SK-N-SH (cell line): Measurements from ENCODE around the gene MSANTD3. TPM values are rescaled to one million over a fixed set of nuclear protein-coding genes. Genes with fewer than 3 reads are reported as not detected.

ENCODE experiments used
- CTCF ChIA-PET: fragments of 300-600, 350-600 bp; formaldehyde crosslinking; extraction: SDS; loops from one replicate; lab custom pipeline; 2021; lab: Yijun Ruan, JAX
- POLR2A ChIA-PET: fragments of 350-600 bp; sonication (Branson Sonifier 250); formaldehyde crosslinking; extraction: SDS; loops from one replicate; lab custom pipeline; 2020; ENCODE audit warnings: antibody characterized with exemption, inconsistent platforms; lab: Yijun Ruan, JAX
- DNase-seq: peaks from one replicate; pipeline ENCODE4 v3.0.0; 2012
- H2AFZ ChIP-seq: fragments of 200-600 bp; sonication (generic); 2 replicates; pipeline ENCODE4 v1.8.1; 2016; ENCODE audit warnings: antibody characterized with exemption, mild to moderate bottlenecking, low read depth
- H3F3A ChIP-seq: fragments of 200-600 bp; sonication (generic); replicated peaks from 2 replicates; pipeline ENCODE3; 2016; ENCODE audit warnings: antibody characterized with exemption, mild to moderate bottlenecking; ENCODE audit not compliant: insufficient read depth
- H3K27ac ChIP-seq, 2 experiments: fragments of 200-500 bp in 1 of 2; fragments of 200-600 bp in 1 of 2; sonication (Bioruptor generic) in 1 of 2; sonication (generic), shearing (Covaris generic) in 1 of 2; 2 replicates each; pipeline versions ENCODE4 v1.5.1 to v1.6.1; 2014 to 2016; ENCODE audit warnings: low read depth in 2 of 2, inconsistent platforms in 1 of 2, low read length in 1 of 2, mild to moderate bottlenecking in 1 of 2, mixed read lengths in 1 of 2
- H3K27me3 ChIP-seq: fragments of 200-600 bp; sonication (generic), shearing (Covaris generic); 2 replicates; pipeline ENCODE4 v1.6.1; 2016; ENCODE audit warnings: mixed run types; ENCODE audit not compliant: insufficient read depth
- H3K36me3 ChIP-seq, 2 experiments: fragments of 200-500 bp in 1 of 2; fragments of 200-600 bp in 1 of 2; sonication (Bioruptor generic) in 1 of 2; sonication (generic) in 1 of 2; replicated peaks in 1 of 2; 2 replicates each; pipeline versions ENCODE3 to v1.5.1; 2014 to 2016; ENCODE audit warnings: low read length in 1 of 2, mild to moderate bottlenecking in 1 of 2; ENCODE audit not compliant: insufficient read depth in 2 of 2, control insufficient read depth in 1 of 2
- H3K4me1 ChIP-seq, 2 experiments: fragments of 200-500 bp in 1 of 2; fragments of 200-600 bp in 1 of 2; sonication (Bioruptor generic) in 1 of 2; sonication (generic), shearing (Covaris generic) in 1 of 2; 2 replicates each; pipeline versions ENCODE4 v1.5.1 to v1.6.1; 2014 to 2016; ENCODE audit warnings: low read depth in 1 of 2, low read length in 1 of 2, mixed run types in 1 of 2; ENCODE audit not compliant: insufficient read depth in 2 of 2, control insufficient read depth in 1 of 2
- H3K4me2 ChIP-seq: fragments of 200-600 bp; sonication (generic), shearing (Covaris generic); 2 replicates; pipeline ENCODE4 v1.6.1; 2017; ENCODE audit warnings: mixed run types
- H3K4me3 ChIP-seq, 2 experiments: fragments of 200-500 bp in 1 of 2; fragments of 200-600 bp in 1 of 2; sonication (Bioruptor generic) in 1 of 2; sonication (generic), shearing (Covaris generic) in 1 of 2; 2 replicates each; pipeline versions ENCODE4 v1.5.1 to v1.8.1; 2014 to 2016; ENCODE audit warnings: low read depth in 2 of 2, inconsistent platforms in 1 of 2, low read length in 1 of 2, mild to moderate bottlenecking in 1 of 2, mixed read lengths in 1 of 2, moderate library complexity in 1 of 2
- H3K79me2 ChIP-seq: fragments of 200-600 bp; sonication (generic); 2 replicates; pipeline ENCODE4 v1.8.1; 2017; ENCODE audit warnings: mild to moderate bottlenecking; ENCODE audit not compliant: insufficient read depth
- H3K9ac ChIP-seq: fragments of 200-600 bp; sonication (generic); 2 replicates; pipeline ENCODE4 v1.6.1; 2017; ENCODE audit warnings: mixed run types
- H3K9me2 ChIP-seq: fragments of 200-600 bp; sonication (generic); 2 replicates; pipeline ENCODE4 v1.6.1; 2017; ENCODE audit warnings: mixed run types
- H3K9me3 ChIP-seq: fragments of 200-600 bp; sonication (generic); 2 replicates; pipeline ENCODE4 v1.6.1; 2017; ENCODE audit warnings: mixed run types, mild to moderate bottlenecking, moderate library complexity
- H4K20me1 ChIP-seq: fragments of 200-600 bp; sonication (generic); 2 replicates; pipeline ENCODE4 v1.6.1; 2017; ENCODE audit warnings: mild to moderate bottlenecking, mixed run types; ENCODE audit not compliant: insufficient read depth
- CHD2 ChIP-seq: fragments of 150-350 bp; IDR thresholded peaks from 2 replicates; pipeline ENCODE4 v1.6.1; 2018; ENCODE audit warnings: low read length; ENCODE audit not compliant: partially characterized antibody
- ELF1 ChIP-seq: IDR thresholded peaks from 2 replicates; pipeline ENCODE4 v1.4.0; 2012
- EP300 ChIP-seq, 2 experiments: IDR thresholded peaks; 2 replicates each; pipeline versions ENCODE4 v1.4.0 to v1.6.1; 2012; ENCODE audit warnings: borderline replicate concordance in 1 of 2, low read depth in 1 of 2, low read length in 1 of 2
- EZH2phosphoT487 ChIP-seq: fragments of 200-600 bp; sonication (generic); IDR thresholded peaks from 2 replicates; pipeline ENCODE4 v1.6.1; 2017; ENCODE audit warnings: low read depth, mixed run types, mild to moderate bottlenecking, antibody characterized with exemption, moderate library complexity, borderline replicate concordance
- FOXJ3 ChIP-seq: sonication (generic); formaldehyde crosslinking; IDR thresholded peaks from 2 replicates; pipeline ENCODE4 v1.5.1; 2020; ENCODE audit warnings: mild to moderate bottlenecking, missing genetic modification reagents
- GATA2 ChIP-seq: sonication (generic); formaldehyde crosslinking; IDR thresholded peaks from 2 replicates; pipeline ENCODE4 v1.5.0; 2020; ENCODE audit warnings: mild to moderate bottlenecking, missing genetic modification reagents
- IRF3 ChIP-seq: fragments of 150-350 bp; IDR thresholded peaks from 2 replicates; pipeline ENCODE4 v1.6.1; 2016; ENCODE audit warnings: mild to moderate bottlenecking, low read depth, low read length
- NFIC ChIP-seq: IDR thresholded peaks from 2 replicates; pipeline ENCODE4 v1.4.0; 2012; ENCODE audit warnings: borderline replicate concordance
- NRF1 ChIP-seq: IDR thresholded peaks from 2 replicates; pipeline ENCODE4 v1.6.1; 2012; ENCODE audit warnings: low read depth, mild to moderate bottlenecking, low read length
- RAD21 ChIP-seq: IDR thresholded peaks from 2 replicates; pipeline ENCODE4 v1.6.1; 2012; ENCODE audit warnings: mild to moderate bottlenecking, low read length
- REST ChIP-seq: IDR thresholded peaks from 2 replicates; pipeline ENCODE4 v1.6.1; 2012; ENCODE audit warnings: mild to moderate bottlenecking, low read depth, low read length, moderate library complexity
- RFX5 ChIP-seq: IDR thresholded peaks from 2 replicates; pipeline ENCODE4 v1.6.1; 2012; ENCODE audit warnings: mild to moderate bottlenecking, improper control_type of control experiment, low read length
- SIN3A ChIP-seq: IDR thresholded peaks from 2 replicates; pipeline ENCODE4 v1.6.1; 2012; ENCODE audit warnings: low read depth, mild to moderate bottlenecking, low read length, moderate library complexity, borderline replicate concordance
- TCF12 ChIP-seq: IDR thresholded peaks from 2 replicates; pipeline ENCODE4 v1.4.0; 2012
- TEAD4 ChIP-seq: IDR thresholded peaks from 2 replicates; pipeline ENCODE4 v1.4.0; 2012; ENCODE audit warnings: mild to moderate bottlenecking, borderline replicate concordance; ENCODE audit not compliant: insufficient read depth
- USF1 ChIP-seq: IDR thresholded peaks from 2 replicates; pipeline ENCODE4 v1.4.0; 2012; ENCODE audit warnings: low read depth, borderline replicate concordance
- USF2 ChIP-seq: fragments of 150-350 bp; IDR thresholded peaks from 2 replicates; pipeline ENCODE4 v1.6.1; 2017; ENCODE audit warnings: antibody characterized with exemption, low read length, low read depth, borderline replicate concordance
- YY1 ChIP-seq: IDR thresholded peaks from 2 replicates; pipeline ENCODE4 v1.4.0; 2012; ENCODE audit warnings: low read depth, mild to moderate bottlenecking
- WGBS: methylation state at CpG from one replicate; pipeline ENCODE4 v1.1.6; 2017; ENCODE audit warnings: low lambda C conversion rate; 5-methylcytosine and 5-hydroxymethylcytosine counted together
- polyA plus RNA-seq, 3 experiments: library from polyadenylated mRNA; depleted of rRNA; stranded (reverse); fragments of >200 nt; gene quantifications; 2 replicates each; pipeline ENCODE4 v1.2.3, GENCODE V29; 2012

MSANTD3 gene
- polyA plus RNA-seq, 1 of the 3 experiments (the other 2 are of a cell fraction): 48.3 TPM

- no peak overlapping the region for H3K27ac ChIP-seq
- H3K9me2 ChIP-seq: no peaks in the 10 kb centered on the region
- H3K27me3 ChIP-seq: no peaks in the 10 kb centered on the region
- H3K4me3 ChIP-seq: no peak overlapping the region
- peaks cover 95% of the 10 kb centered on the region for H3K79me2 ChIP-seq
- H2AFZ ChIP-seq: no peak overlapping the region
- POLR2A ChIA-PET: no interaction called here
- peaks cover 42 to 90% of the 10 kb centered on the region in 2 experiments for H3K36me3 ChIP-seq
- TF ChIP-seq NFIC (no peak), TEAD4 (no peak), YY1 (no peak), FOXJ3 (no peak), USF2 (no peak)
- TF ChIP-seq, all 33 proteins: peak for 0
- H3K9ac ChIP-seq: no peak overlapping the region
- no peak overlapping the region for H3K4me2 ChIP-seq
- CTCF ChIA-PET: no interaction called here
- DNase-seq: no peak
- H3K4me1 ChIP-seq: peaks cover 0 to 11% of the 10 kb centered on the region in 2 experiments; a peak in 3 of 4 replicates
- peaks cover 5% of the 10 kb centered on the region for H3F3A ChIP-seq
- no peaks in the 10 kb centered on the region for H3K9me3 ChIP-seq
- H4K20me1 ChIP-seq: peaks cover 51% of the 10 kb centered on the region
Measured at GRCh38 chr9:100447041-100447440, 20.1 kb downstream of the MSANTD3 start.

- H3K36me3 ChIP-seq: peaks cover 50 to 91% of the 10 kb centered on the region in 2 experiments
- peaks cover 40% of the 10 kb centered on the region for H4K20me1 ChIP-seq
- CTCF ChIA-PET: interaction anchor here (1.0 to 2.0 kb wide), 2 partner anchors 11 kb away, joined by 4 to 9 read pairs; no protein-coding TSS in a partner anchor
- no peak for TF ChIP-seq SIN3A
- TF ChIP-seq IRF3: no peak
- no peak for TF ChIP-seq RFX5
- no peak for TF ChIP-seq GATA2 (CRISPR knock-in tag)
- TF ChIP-seq RAD21: no peak
- TF ChIP-seq TCF12: no peak
- no peak for TF ChIP-seq CHD2
- TF ChIP-seq USF1: no peak
- no peak for TF ChIP-seq EP300 (IDR thresholded peaks at IDR 0.05; ENCODE audit: borderline replicate concordance in 1 of 2, low read depth in 1 of 2, low read length in 1 of 2)
- no peak for TF ChIP-seq NRF1
- TF ChIP-seq TEAD4: no peak
- no peak for TF ChIP-seq REST
- TF ChIP-seq ELF1: no peak
- TF ChIP-seq FOXJ3: no peak
- no peak for TF ChIP-seq EZH2phosphoT487
- H3K4me2 ChIP-seq: no peak overlapping the region
- peaks cover 0 to 11% of the 10 kb centered on the region in 2 experiments; a peak in 3 of 4 replicates for H3K4me1 ChIP-seq
- H3K9me2 ChIP-seq: no peaks in the 10 kb centered on the region
- H3K9ac ChIP-seq: no peak overlapping the region
- H3K79me2 ChIP-seq: peaks cover 94% of the 10 kb centered on the region
- peaks cover 9% of the 10 kb centered on the region for H3F3A ChIP-seq
- H2AFZ ChIP-seq: no peak overlapping the region
- H3K27ac ChIP-seq: no peak overlapping the region
- H3K4me3 ChIP-seq: no peak overlapping the region
- no peak for DNase-seq
- H3K27me3 ChIP-seq: no peaks in the 10 kb centered on the region
- H3K9me3 ChIP-seq: 0 out of 2 replicates have a peak, but pooled peaks cover 5% of the 10 kb centered on the region
- WGBS: 92% methylated on average over 2 of the region's 2 CpGs
- POLR2A ChIA-PET: no interaction called here
Measured at GRCh38 chr9:100448266-100448665, 21.3 kb downstream of the MSANTD3 start.
